GM19043 (cell line): ENCODE data around the gene CSTB.
"Not testable (repeated sequence)": the region's sequence is repeated elsewhere in the genome, so short reads cannot be mapped to it uniquely, and the experiment has no call there.

Experiments
- ATAC-seq: cut with Tn5 transposase; IDR thresholded peaks from one replicate; pipeline ENCODE4 v1.9.1; 2021; ENCODE audit warnings: low read depth; ENCODE audit not compliant: unreplicated experiment

The CSTB gene, protein sequence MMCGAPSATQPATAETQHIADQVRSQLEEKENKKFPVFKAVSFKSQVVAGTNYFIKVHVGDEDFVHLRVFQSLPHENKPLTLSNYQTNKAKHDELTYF

DNA sequence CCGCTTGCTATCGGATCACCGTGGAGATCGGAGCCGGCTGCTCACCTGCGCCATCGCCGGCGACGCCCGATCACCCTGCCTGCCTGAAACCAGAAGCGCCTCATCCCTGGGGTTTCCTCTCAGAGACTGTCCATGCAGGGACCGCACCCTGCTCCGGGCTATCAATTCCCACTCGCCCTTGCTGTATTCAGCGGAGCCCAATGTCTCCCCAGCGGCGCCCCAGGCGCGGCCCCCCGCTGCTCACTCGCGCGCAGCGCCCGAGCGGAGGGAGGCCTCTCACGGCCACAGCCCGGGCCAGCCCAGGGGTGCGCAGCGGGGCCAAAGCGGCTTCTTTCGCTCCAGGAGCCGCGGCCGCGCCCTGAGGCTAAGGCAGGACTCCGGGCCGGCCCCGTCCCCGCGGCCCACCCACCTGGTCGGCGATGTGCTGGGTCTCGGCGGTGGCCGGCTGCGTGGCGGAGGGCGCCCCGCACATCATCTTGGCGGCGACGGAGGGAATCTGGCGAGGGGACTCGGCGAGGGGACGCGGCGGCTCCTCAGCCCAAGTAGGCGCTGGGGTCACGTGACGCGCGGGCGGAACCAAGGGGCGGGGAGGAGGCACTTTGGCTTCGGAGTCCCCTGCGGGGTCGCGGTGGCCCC is at the start of gene CSTB:
Gene CSTB, minus strand, starts transcription at position 514 of the 636 bp plus-strand sequence. Its CDS starts 39 bp downstream, at position 475.
- ATAC-seq = peak; percentile 48

DNA sequence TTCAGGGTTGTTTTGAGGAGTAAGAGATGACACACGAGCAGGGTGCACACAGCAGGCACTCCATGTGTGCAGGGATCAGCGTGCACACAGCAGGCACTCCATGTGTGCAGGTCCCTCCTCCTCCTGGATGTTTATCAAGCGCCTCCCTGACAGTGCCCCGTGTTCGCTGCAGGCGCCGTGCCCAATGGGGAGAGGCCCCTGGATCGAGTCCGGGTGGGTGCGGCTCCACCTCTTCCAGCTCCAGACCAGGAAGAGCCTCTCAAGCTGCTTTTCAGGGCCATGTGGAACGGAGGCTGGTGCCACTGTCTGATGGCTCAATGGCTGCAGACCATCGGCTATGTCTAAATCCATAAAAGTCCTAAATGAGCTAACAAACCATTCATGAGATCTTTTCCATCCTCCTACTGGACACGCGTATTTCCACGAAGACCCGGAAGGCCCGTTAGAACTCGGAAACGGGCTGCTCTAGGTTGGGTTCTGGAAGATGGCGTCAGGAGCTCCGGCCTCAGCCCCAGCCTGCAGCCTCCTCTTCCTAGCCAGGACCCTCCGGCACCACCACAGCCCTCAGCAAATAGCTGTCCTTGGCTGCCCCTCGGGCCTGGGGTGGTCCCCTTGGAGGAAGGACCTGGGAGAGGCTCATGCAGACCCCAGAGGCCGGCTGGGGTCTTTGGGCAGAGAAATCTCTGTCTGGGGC is 49.3 kb upstream of the CSTB start:
- ATAC-seq = no peak

DNA sequence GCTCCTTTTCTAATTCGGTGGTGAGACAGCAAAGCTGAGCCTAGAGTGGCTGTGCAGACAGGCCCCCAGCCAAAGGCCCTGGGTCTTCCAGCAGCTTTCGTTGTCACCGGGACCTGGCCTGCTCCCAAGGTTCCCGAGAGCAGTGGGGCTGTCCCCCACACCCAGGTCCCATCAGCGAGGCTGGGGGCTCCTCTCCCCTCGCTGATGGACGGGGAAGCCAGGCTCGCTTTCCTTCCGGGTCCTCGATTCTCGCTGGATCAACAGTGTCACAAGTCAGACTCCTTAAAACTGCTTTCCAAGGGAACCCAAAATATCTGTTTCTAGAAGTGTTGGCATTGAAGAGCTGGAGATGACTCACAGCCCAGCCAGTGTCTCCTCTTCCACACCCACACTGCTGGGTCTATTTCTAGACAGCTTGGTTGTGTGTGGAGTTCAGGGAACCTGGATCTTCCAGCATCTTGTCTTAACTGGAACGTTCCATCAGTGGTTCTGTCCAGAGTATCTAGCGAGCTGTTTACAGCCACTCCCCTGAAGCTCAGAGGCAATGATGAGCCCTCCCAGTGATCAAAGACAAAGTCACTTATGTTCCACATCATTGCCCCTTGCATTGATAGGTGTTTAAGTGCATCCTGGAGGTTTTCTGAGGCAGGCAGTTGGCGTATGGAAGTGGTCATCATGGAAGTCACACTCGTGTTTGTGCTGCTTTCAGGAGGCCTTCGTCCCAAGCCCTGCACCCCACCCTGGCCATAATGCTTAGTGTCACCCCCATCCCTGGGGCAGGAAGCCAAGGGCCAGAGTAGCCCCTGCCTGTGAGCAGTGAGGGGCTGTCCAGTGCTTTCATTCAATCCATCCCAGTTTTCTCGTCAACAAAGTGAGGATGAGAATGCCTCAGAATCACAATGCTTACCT is 48.5 kb upstream of the CSTB start:
- ATAC-seq = no peak

DNA sequence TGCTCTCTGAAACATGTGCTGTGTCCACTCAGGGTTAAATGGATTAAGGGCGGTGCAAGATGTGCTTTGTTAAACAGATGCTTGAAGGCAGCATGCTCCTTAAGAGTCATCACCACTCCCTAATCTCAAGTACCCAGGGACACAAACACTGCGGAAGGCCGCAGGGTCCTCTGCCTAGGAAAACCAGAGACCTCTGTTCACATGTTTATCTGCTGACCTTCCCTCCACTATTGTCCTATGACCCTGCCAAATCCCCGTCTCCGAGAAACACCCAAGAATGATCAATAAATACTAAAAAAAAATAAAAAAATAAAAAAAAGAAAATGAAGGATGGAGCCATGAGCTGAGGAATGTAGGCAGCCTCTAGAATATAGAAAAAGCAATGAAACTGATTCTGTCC is 46.6 kb upstream of the CSTB start:
- not testable (repeated sequence) for ATAC-seq

DNA sequence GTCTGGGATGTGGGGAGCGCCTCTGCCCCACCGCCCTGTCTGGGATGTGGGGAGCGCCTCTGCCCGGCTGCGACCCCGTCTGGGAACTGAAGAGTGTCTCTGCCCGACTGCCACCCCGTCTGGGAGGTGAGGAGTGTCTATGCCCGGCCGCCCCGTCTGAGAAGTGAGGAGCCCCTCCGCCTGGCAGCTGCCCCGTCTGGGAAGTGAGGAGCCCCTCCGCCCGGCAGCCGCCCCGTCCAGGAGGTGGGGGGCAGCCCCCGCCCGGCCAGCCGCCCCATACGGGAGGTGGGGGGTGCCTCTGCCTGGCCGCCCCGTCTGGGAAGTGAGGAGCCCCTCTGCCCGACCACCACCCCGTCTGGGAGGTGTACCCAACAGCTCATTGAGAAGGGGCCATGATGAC is 46.1 kb upstream of the CSTB start:
- not testable (repeated sequence) for ATAC-seq

DNA sequence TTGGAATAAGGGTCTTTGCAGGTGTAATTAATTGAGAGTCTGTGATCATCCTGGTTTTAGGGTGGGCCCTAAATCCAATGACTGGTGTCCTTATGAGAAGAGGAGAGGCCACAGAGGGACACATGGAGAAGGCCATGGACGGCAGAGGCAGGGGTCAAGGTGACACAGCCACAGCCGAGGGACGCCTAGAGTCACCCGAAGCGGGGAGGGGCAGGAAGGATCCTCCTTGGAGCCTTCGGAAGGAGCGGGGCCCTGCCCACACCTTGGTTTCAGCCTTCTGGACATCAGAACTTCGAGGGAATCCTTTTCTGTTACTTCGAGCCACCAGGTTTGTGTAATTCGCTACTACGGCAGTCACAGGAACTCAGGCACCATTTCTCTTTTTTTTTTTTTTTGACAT is 44.4 kb upstream of the CSTB start:
- no peak for ATAC-seq

DNA sequence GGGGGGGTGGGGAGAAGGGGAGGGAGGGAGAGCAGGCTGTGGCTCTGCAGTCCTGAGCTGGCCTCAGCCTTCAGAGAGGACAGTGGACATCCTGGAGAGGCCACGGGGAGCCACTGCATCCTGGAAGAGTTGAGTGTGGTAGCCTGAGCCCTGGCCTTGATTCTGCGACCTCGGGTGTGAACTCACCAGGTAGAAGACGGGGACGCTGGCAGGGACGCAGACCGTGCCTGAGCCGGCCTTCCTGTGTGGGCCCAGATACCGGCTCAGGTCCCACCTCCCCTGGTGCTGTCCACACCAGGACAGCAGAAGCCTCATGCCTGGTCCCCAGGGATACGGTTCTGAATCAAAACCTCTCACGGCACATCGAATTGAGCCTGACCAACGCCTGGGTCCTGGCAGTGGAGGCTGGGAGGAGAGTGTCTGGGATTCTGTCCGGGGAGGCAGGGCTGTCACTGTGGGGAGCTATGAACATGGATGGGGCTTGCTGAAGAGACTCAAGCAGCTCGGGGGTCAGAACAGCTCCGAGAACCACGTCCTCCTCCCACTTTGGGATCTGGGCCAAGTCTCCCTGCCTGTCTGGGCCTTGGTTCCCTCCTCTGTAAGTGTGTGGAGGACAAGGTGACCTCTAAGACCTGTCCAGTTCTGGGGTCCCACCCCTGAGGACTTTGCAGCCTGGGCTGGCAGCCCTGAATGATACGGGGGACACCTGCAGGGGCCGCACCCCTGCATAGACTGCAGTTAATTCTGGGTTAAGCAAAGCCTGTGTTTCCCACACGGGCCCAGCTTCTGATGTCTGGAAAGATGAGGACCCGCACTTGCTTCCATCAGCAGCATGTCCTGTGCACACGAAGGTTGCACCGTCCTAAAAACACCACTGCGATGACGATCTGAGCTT is 43.6 kb upstream of the CSTB start:
- no peak for ATAC-seq

DNA sequence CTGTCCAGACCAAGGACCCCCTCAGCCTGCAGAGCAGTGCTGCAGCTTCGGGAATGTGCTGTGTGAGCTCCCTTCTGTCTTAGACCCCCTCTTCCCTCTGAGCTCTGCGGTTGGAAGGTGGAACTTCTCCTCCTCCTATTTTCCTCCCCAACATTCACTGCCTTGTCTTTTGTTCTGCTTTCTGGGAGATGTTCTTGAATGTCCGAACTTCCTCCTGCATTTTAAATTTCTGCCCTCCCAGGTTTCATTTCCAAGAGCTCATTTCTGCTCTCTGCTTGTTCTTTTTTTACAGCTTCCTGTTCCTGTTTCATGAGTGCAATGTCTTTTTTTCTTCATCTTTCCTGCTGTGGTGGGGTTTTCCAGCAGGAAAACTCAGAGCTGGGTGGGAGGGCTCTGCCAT is 42.6 kb upstream of the CSTB start:
- no peak for ATAC-seq

DNA sequence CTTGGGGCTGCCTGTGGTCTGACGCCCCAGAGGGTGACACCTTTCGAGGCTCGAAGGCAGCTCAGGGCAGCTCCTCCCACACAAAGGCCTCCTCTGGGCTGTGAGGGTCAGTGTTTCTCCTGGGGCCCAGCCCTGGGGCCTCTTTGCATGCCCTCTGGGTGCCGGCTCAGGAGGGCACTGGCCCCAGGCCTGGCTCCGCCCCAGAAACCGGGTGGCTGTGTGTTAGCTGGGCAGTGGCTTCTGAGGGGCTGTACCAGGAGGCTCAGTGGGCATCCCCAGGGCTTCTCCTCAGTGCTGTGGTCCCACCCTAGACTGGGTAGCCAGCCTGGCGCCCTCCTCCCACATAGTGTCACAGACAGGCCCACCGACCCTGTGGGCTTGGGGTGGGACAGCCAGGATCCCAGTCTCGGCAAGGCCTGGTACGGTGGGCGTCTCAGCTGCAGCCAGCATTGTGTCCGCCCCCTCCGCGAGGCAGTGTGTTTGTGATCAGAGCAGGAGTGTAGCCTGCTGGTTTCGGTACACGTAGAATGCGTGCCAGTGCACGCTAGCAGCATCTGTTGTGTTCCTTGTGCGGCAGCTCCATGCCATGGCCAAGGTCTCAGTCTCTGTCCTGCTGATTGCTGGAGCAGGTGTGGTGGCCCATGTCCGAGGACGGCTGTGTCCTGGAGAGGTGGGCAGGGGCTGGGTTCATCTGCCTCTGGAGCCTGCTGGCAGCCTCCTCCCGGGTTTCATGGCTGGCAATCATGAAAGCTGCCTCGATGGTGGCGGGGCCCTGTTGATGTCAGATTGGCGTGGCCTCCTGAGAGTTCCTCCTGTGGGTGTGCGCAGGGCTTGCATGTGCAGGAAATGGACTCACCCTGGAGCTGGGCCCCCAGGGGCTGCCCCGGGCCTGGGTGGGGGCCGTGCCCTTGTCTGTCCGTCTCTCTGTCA is 41.3 kb upstream of the CSTB start:
- no peak for ATAC-seq

DNA sequence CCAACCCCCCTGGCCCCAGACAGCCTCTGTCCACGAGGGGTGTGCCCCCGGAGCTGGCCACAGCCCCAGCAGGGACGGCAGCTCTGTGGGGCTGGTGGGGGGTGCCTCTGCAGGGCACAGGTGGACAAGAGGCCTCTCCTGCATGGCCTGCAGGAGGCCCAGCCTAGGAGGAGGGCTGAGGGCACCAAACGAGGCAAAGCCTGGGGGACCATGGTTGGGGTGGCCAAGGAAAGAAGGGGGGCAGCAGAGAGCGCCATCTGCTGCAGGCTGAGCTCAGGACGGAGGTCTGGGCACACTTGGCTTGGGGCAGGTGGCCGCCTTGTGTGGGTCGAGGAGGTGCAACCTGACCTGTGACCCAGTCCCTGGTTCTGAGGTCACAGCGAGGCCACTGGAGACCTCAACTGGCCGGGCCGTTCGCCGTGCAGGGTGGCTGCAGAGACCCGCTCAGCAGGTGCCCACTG is 40.5 kb upstream of the CSTB start:
- no peak for ATAC-seq

DNA sequence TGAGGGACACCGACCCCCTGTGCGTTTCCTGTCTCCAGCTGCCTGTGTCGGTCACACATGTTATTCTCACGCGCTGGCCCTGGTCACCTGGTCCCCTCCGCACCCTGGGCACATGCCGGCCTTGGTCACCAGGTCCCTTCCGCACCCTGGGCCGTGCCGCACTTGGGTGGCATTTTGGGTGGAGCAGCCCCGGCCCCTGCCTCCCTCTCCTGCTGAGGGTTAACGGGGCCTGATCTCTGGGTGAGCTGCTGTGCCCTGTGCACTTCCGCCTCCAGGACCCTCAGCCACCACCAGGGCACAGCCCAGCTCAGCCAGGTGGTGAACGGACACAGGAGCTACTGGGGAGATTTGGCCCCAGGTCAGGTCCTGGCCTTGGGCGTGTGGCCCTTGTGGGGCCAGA is 39.9 kb upstream of the CSTB start:
- ATAC-seq = no peak

DNA sequence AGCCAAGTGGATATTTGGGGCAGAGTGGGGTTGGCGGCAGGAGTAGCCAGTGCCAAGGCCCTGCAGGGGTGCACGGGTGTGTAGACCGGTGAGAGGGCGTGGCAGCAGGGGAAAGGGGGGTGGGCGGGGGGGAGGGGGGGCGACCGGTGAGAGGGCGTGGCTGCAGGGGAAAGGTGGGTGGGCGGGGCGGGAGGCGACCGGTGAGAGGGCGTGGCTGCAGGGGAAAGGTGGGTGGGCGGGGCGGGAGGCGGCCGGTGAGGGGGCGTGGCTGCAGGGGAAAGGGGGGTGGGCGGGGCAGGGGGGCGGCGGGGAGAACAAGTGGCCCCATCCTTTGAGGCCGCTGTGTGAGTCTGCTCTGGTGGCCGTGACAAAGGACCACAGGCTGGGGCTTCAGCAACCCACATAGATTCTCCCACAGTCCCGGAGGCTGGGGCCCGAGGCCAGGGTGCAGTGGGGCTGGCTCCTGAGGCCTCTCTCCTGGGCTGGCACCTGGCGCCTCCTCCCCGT is 39.1 kb upstream of the CSTB start:
- no peak for ATAC-seq

DNA sequence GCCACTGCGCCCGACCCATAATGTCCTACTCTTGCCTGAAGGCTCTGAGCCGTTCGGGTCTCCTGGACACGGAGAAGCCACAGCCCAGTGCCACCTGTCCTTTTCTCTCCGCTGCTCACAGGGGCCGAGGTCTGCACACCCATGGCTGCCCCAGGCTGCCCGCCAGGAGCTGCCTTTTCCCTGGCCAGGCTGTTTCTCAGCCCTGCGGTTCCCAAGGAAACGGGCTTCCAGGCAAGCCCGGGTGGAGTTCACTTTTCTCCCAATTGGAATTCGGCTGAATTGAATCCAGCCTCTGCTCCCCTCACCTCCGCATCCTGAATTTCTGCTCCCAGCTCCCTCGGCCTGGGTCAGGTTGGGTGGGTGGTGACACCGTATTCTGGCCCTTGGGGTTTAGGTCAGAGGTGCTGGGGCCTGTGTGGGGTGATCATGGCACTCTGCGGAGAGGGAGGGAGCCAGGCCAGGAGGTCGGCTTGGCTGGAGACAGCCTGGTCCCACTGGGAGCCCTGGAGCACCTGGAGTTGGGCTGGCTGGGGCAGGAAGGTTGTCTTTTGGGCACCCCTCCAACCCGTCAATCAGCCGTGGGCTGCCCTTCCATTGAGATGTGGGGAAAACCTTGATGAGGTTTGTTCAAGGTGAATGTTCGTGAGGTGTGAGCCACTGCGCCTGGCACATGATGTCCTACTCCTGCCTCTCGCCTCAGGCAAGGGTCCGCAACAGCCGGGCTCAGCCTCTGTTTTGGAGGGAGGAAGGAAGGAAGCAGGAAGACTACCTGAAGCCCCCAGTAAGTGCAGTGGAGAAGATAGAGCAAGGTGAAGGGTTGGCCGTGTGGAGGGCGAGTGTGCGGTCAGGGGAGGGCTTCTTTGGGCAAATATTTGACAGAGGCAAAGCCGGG is 38.4 kb upstream of the CSTB start:
- ATAC-seq = no peak

DNA sequence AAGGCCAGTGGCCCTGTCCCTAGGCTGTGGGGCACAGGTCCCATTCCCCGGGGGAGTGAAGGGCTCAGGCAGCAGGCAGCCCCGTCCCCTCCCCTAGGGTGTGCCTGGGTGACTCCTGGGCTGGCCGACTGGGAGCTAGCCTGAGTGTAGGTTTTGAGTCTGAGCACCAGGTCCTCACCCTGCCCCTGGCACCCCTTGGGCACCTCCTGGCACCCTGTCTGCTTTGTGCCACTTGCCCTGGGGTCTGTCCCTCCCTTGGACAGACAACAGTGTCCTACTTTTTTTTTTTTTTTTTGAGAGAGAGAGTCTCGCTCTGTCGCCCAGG is 37.5 kb upstream of the CSTB start:
- no peak for ATAC-seq

DNA sequence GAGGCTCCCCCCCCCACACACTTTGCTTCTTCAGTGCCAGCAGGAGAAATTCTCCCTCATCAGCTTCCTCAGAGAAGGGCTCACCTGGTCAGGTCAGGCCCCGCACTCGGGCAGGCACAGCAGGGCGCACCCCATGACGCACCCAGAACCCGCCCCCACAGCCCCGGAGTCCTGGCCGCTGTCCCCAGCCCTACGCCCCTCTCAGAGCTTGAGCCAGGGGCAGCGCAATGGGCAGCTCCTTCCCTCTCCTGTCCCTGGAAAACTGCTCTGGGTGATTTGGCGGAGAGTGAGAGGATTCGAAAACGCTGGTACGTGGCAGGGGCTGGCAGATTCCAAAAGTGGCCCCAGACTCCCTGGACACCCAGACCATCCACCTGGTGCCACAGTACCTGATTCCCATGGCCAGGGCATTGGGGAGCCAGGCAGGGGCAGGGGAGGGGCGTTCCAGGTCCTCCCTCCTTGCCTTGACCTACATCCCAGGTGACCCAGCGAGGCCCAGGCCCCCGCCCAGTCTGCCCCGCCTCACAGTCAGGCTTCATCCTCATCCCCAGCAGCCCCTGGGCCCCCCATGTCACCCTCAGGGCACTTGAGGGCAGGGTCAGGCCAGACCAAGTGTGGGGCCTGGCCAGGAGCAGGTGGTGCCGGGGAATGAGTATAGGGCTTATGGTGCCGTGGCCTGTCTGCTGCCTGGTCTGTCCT is 37.0 kb upstream of the CSTB start:
- ATAC-seq = no peak

DNA sequence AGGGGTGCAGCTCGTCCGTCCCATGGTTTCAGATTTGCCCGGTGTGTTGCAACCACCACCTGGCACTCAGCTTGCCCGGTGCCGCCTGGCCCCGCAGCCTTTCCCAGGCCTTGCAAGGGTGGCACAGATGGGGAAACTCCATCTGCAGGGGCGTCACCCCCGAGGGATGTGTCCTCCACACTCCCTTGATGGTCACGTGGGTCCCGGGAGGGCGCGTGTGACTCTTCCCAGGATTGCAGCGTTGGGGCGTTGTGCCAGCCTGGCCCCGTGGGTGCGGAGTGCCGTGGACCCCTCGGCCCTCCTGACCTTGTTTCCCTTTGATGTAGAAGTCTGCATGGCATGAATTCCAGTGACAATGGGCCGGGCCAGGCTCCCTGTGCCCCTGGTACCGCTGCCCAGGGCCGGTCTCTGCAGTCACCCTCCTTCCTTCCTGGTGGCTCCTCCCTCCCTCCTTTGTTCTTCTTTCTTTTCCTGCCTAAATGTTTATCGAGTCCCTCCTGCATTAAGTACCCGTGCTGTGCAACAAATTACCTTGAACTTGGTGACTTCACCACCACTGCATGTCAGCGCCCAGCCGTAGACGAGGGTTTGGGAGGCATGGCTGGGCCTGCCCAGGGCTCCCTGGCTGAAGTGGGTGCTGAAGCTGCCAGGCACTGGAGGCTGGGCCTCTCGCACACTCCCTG is 36.2 kb upstream of the CSTB start:
- no peak for ATAC-seq
